Small intestine (tissue), 7 donors: ENCODE measurements around the gene PHTF2. TPM values are rescaled to one million over a fixed set of nuclear protein-coding genes. Genes with fewer than 3 reads are reported as not detected.
"Not testable (repeated sequence)": the region's sequence is repeated elsewhere in the genome, so short reads cannot be mapped to it uniquely, and the experiment has no call there.

Experiments
- DNase-seq, 2 donors: peaks; one replicate each; pipeline versions ENCODE4 v3.0.0 to v3.0.0-alpha.2; 2013
- FAIRE-seq: peaks from 2 replicates; lab custom pipeline; 2012; peaks lifted over from hg19 to GRCh38; lab: Jason Lieb, UNC
- H3K27ac ChIP-seq, 3 donors: one replicate each; pipeline ENCODE4 v1.5.1; 2013; ENCODE audit warnings: low read length in 2 of 3, mild to moderate bottlenecking in 2 of 3, control low read depth in 1 of 3, inconsistent platforms in 1 of 3, low read depth in 1 of 3, moderate library complexity in 1 of 3
- H3K27me3 ChIP-seq, 3 donors: one replicate each; pipeline ENCODE4 v1.6.1; 2013; ENCODE audit warnings: low read length in 3 of 3, inconsistent platforms in 1 of 3; ENCODE audit not compliant: control insufficient read depth in 3 of 3, insufficient read depth in 3 of 3
- H3K36me3 ChIP-seq, 3 donors: one replicate each; pipeline ENCODE4 v1.6.1; 2013; ENCODE audit warnings: low read length in 3 of 3, inconsistent platforms in 1 of 3, low read depth in 1 of 3, mild to moderate bottlenecking in 1 of 3, moderate library complexity in 1 of 3; ENCODE audit not compliant: control insufficient read depth in 3 of 3, insufficient read depth in 2 of 3
- H3K4me1 ChIP-seq, 3 donors: one replicate each; pipeline ENCODE4 v1.6.1; 2013; ENCODE audit warnings: low read length in 2 of 3, inconsistent platforms in 1 of 3, low read depth in 1 of 3, mild to moderate bottlenecking in 1 of 3, moderate library complexity in 1 of 3; ENCODE audit not compliant: control insufficient read depth in 3 of 3, insufficient read depth in 2 of 3
- H3K4me3 ChIP-seq, 3 donors: one replicate each; pipeline ENCODE4 v1.5.1; 2013; ENCODE audit warnings: low read length in 3 of 3, control low read depth in 1 of 3, inconsistent platforms in 1 of 3, low read depth in 1 of 3, mild to moderate bottlenecking in 1 of 3, moderate library complexity in 1 of 3
- H3K9me3 ChIP-seq, 2 donors: one replicate each; pipeline ENCODE4 v1.6.1; 2013; ENCODE audit warnings: low read depth in 1 of 2, low read length in 1 of 2; ENCODE audit not compliant: control insufficient read depth in 2 of 2, insufficient read depth in 1 of 2
- WGBS, 3 donors: extraction: QIAGEN DNeasy Blood & Tissue Kit; methylation state at CpG; one replicate each; pipeline ENCODE4 v1.1.7; 2013; 5-methylcytosine and 5-hydroxymethylcytosine counted together
- polyA plus RNA-seq, 4 donors: library from polyadenylated mRNA; stranded (reverse) in 3 of 4; unstranded in 1 of 4; fragments of 200-250 nt in 3 of 4; fragments of 120-200 nt in 1 of 4; gene quantifications; one replicate each; pipeline versions ENCODE4 v1.2.1 to v1.2.3, GENCODE V29; 2013
- donor health status: healthy with polysubstance abuse.
- donor health status: control.
- donor health status: control.
- donor health status: Bipolar disorder and iron deficiency.
- donor health status: healthy.

The PHTF2 gene
- polyA plus RNA-seq, 4 donors = 1.8 to 10.1 (median 2.7) TPM

DNA sequence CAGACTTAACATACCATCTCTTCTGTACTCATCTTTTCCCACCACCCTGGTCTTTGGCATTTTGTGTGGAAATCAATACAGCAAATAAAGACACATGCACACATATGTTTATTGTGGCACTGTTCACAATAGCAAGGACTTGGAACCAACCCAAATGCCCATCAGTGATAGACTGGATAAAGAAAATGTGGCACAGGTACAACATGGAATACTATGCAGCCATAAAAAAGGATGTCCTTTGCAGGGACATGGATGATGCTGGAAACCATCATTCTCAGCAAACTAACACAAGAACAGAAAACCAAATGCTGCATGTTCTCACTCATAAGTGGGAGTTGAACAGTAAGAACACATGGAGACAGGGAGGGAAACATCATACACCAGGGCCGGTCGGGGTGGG lies 37.9 kb downstream of the PHTF2 start:
- DNase-seq, H3K36me3 ChIP-seq, H3K27ac ChIP-seq, H3K9me3 ChIP-seq, H3K4me3 ChIP-seq, H3K4me1 ChIP-seq, H3K27me3 ChIP-seq, FAIRE-seq: not testable (repeated sequence)
- WGBS, 3 donors = 96 to 100% (median 96%) methylated on average over 2 of the region's 2 CpGs

DNA sequence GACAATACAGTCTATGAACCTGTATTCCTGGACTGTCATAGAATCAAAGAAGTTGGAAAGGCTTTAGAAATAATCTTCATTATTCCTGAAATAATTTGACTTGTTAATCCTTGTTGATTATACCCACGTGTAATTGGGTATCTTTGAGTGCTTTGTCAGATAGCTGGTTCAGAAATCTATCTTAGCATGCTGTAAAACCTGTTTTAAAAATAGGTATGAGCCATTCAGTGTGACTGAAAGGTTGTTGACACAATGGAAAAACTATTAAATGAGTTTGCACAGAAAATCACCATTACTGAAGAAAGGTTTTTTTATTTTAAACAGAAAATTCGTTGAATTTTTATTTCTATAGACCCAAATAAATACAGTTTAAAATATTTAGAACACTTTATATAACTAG lies 38.7 kb downstream of the PHTF2 start:
- H3K9me3 ChIP-seq = no peaks in the 10 kb centered on the region
- DNase-seq = no peak
- H3K4me3 ChIP-seq = no peak overlapping the region
- H3K4me1 ChIP-seq = peaks cover 3 to 9% (median 3%) of the 10 kb centered on the region in 3 donors
- FAIRE-seq = peak; percentile 30
- H3K36me3 ChIP-seq = no peaks in the 10 kb centered on the region
- no peaks in the 10 kb centered on the region for H3K27me3 ChIP-seq
- 19 to 39% (median 35%) methylated on average over 2 of the region's 2 CpGs for WGBS, 3 donors
- no peak overlapping the region for H3K27ac ChIP-seq

DNA sequence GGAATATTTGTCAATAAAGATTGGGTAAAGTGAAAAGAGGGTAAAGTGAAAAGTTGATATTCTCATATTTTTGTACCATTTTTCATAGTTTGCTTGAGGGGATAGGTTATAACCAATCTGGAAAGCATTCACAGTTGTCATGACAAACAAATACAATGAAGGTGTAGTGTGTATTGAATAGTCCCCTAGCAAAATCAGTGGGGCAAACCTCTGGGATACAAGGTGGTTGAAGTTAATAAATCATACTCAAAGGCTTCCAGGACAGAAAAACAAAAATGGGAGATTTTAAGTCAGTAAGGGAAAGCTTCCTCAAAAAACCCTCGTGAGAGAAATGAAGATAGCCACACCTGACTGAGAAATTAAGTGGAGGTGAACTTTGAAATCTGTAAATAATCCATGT lies 39.4 kb downstream of the PHTF2 start:
- H3K36me3 ChIP-seq = no peaks in the 10 kb centered on the region
- no peaks in the 10 kb centered on the region for H3K27me3 ChIP-seq
- FAIRE-seq (no peak), DNase-seq (peak in 1 of 2 donors; percentile 32)
- H3K27ac ChIP-seq = no peak overlapping the region
- H3K9me3 ChIP-seq = no peaks in the 10 kb centered on the region
- no peak overlapping the region for H3K4me3 ChIP-seq
- peaks cover 3 to 9% (median 3%) of the 10 kb centered on the region in 3 donors for H3K4me1 ChIP-seq
- 12 to 60% (median 38%) methylated on average over 1 of the region's 1 CpG for WGBS, 3 donors

DNA sequence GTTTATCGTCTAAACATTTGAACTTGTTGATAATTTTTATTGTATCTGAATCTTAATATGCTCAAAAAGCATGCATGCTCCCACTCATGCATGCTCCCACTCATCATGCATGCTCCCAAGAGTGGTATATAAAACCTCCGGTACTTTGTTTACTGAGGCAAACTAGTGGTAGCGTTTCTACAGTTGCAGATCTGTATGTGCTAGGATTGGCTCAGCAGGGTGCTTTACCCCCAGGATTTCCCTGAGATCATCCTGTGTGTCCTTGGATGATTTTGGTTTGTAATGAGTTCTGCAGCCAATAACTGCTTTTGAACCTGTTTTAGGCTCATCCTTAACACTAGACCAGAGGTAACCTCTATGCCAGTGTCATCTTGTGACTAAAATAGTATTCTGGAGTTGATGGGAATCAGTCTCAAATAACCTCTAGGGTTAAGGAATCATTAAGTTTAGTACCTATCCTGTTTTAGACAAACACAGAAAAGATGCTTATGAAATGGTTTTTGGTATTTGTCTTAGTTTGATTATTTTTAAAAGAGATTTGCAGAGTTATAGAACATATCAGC lies 40.4 kb downstream of the PHTF2 start:
- 76% methylated on average over 3 of the region's 3 CpGs for WGBS, 3 donors
- H3K36me3 ChIP-seq = peaks cover 0 to 3% (median 0%) of the 10 kb centered on the region in 3 donors
- DNase-seq = no peak
- no peak overlapping the region for H3K4me3 ChIP-seq
- no peaks in the 10 kb centered on the region for H3K9me3 ChIP-seq
- FAIRE-seq = no peak
- H3K27me3 ChIP-seq = no peaks in the 10 kb centered on the region
- no peak overlapping the region for H3K27ac ChIP-seq
- peaks cover 3 to 8% (median 3%) of the 10 kb centered on the region in 3 donors for H3K4me1 ChIP-seq

DNA sequence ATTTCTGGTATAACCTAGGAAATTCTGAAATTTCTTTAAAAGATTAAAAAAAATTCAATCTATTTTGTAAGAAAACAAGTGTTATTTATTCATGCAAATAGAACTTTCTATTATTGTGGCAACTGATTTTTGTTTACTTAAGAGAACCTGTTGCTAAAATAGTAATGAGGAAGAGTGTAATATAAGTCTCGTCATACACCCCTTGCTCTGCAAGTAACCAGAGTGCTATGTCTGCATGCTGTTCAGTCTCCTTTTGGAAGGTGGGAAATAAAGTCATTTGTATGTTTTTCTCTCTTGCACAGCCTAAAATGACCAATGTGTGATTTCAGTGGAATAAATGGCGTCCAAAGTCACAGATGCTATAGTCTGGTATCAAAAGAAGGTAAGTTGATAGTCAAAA lies 41.3 kb downstream of the PHTF2 start:
- no peaks in the 10 kb centered on the region for H3K27me3 ChIP-seq
- peaks cover 0 to 3% (median 0%) of the 10 kb centered on the region in 3 donors for H3K4me1 ChIP-seq
- no peak overlapping the region for H3K27ac ChIP-seq
- WGBS, 3 donors = 82 to 89% (median 86%) methylated on average over 2 of the region's 2 CpGs
- DNase-seq = no peak
- H3K9me3 ChIP-seq = no peaks in the 10 kb centered on the region
- no peak for FAIRE-seq
- peaks cover 0 to 6% (median 0%) of the 10 kb centered on the region in 3 donors for H3K36me3 ChIP-seq
- no peak overlapping the region for H3K4me3 ChIP-seq

DNA sequence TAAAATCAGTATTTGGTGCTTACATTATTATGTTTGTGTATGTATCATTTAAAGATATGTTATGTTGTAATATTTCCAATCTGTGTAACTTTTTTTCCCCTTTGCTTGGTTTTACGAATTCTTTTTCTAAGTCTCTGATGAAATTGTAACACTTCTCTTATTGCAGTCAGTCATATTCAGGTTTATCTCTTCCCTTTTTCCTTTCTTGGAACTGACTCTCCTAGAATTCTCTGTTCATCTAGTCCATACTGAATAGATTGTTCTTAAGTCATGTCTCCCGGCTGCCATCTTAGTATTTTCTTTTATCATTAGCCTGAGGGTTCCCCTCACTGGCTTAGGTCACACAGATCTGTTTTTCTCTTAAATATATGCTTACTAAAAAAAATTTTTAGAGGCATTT lies 44.6 kb downstream of the PHTF2 start:
- no peaks in the 10 kb centered on the region for H3K4me1 ChIP-seq
- no peak for FAIRE-seq
- WGBS, 3 donors = 94 to 96% (median 95%) methylated on average over 2 of the region's 2 CpGs

DNA sequence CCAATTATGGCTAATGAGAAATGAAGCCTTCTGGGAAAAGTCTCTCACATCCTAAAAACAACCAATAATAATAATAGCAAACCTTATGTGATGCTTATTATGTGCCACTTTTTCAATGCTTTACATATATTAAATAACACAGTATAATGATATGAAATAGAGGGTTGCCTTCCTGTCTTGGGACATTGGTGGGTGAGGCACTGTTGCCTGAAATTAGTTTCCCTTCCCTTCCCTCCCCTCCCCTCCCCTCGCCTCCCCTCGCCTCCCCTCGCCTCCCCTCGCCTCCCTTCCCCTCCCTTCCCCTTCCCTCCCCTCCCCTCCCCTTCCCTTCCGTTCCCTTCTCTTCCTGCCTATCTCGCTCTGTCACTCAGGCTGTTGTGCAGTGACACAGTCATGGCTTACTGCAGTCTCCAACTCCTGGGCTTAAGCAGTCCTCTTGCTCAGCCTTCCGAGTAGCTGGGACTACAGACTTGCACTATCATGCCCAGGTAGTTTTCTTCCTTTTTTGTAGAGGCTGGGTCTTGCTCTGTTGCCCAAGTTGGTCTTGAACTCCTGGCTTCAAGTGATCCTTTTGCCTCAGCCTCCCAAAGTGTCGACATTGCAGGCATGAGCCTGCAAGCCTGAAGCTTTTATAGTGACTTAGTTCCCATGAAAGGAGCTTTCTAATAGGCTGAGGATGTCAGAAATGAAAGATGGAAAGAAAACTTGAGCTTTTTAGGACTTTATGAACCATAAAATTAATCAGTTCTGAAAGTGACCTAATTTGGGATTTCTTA lies 47.9 kb downstream of the PHTF2 start:
- DNase-seq (no peak), FAIRE-seq (no peak)
- Histone ChIP-seq H3K27me3 (no peaks in the 10 kb centered on the region), H3K4me1 (no peaks in the 10 kb centered on the region), H3K4me3 (no peak overlapping the region), H3K9me3 (no peaks in the 10 kb centered on the region), H3K36me3 (peaks cover 0 to 6% (median 0%) of the 10 kb centered on the region in 3 donors), H3K27ac (no peak overlapping the region)
- WGBS, 3 donors = 81 to 98% (median 83%) methylated on average over 2 to 6 of the region's 8 CpGs

More for the DNA sequence above, 44.6 kb downstream of the PHTF2 start:
- Histone ChIP-seq H3K9me3 (no peaks in the 10 kb centered on the region), H3K4me3 (no peak overlapping the region), H3K27me3 (no peaks in the 10 kb centered on the region), H3K27ac (no peak overlapping the region), H3K36me3 (peaks cover 0 to 6% (median 0%) of the 10 kb centered on the region in 3 donors)
- no peak for DNase-seq

DNA sequence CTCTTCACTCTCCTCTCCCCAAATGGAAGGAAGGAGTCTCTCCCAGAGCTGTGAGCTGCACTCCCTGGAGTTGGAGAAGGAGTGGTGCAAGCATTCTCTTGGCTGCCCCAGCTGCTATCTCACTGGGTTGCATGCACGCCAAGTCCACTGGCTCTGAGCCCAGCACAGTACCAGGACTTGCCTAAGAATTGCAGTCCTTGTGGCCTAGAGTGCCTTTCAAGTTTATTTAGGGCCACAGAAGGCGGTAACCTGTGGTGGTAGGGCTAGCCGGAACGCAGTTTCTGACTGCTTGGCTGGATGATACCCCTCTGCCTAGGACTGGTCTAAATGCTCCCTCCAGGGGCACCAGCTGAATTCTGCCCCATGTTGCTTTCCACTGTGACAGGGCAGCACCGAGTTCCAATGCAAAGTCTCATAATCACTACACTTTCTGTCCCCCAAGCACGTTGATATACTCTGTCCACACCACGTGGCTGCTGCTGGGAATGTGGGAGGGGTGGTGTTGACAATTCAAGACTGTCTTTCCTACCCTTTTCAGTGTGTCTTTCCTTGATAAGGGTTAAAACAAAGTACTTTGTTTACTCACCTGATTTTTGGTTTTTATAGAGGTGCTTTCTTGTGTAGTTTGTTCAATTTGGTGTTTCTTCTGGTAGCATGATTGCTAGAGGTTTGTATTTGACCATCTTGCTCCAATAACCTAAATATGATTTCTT lies 57.0 kb downstream of the PHTF2 start:
- FAIRE-seq = no peak
- no peak overlapping the region for H3K4me3 ChIP-seq
- DNase-seq = no peak
- no peaks in the 10 kb centered on the region for H3K9me3 ChIP-seq
- H3K27me3 ChIP-seq = no peaks in the 10 kb centered on the region
- no peaks in the 10 kb centered on the region for H3K4me1 ChIP-seq
- WGBS, 3 donors = 85 to 90% (median 88%) methylated on average over 7 of the region's 7 CpGs
- H3K27ac ChIP-seq = no peak overlapping the region
- peaks cover 0 to 16% (median 0%) of the 10 kb centered on the region in 3 donors for H3K36me3 ChIP-seq
